ENCODE measurements around the gene LDB2.

DNA sequence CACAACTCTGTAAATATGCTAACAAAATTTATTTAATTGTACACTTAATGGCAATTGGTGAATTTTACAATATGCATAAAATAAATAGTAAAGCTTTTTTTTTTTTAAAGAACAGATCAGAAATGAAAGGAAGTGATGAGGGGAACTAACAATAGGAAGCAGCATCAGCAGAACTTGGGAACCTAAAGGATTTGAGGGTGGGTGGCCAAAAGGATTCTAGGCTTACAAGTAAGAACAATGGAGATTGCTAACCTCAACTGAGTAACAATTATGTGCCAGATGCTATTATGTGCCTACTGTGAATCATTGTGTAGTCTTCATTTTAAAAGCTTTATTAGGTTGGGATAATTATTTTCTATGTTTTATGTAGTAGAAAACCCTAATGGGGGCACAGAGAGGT lies 185.2 kb downstream of the LDB2 start:
- TF ChIP-seq, protein P1, sequence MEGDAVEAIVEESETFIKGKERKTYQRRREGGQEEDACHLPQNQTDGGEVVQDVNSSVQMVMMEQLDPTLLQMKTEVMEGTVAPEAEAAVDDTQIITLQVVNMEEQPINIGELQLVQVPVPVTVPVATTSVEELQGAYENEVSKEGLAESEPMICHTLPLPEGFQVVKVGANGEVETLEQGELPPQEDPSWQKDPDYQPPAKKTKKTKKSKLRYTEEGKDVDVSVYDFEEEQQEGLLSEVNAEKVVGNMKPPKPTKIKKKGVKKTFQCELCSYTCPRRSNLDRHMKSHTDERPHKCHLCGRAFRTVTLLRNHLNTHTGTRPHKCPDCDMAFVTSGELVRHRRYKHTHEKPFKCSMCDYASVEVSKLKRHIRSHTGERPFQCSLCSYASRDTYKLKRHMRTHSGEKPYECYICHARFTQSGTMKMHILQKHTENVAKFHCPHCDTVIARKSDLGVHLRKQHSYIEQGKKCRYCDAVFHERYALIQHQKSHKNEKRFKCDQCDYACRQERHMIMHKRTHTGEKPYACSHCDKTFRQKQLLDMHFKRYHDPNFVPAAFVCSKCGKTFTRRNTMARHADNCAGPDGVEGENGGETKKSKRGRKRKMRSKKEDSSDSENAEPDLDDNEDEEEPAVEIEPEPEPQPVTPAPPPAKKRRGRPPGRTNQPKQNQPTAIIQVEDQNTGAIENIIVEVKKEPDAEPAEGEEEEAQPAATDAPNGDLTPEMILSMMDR (IDR thresholded peaks at IDR 0.05) = no peak
- TF ChIP-seq ZFX (IDR thresholded peaks at IDR 0.05; ENCODE audit: borderline replicate concordance) = no peak
